SK-N-SH (cell line): ENCODE data around the gene LVRN. TPM values are rescaled to one million over a fixed set of nuclear protein-coding genes. Genes with fewer than 3 reads are reported as not detected.
"Not testable (repeated sequence)": the region's sequence is repeated elsewhere in the genome, so short reads cannot be mapped to it uniquely, and the experiment has no call there.

Source experiments
- CTCF ChIA-PET: fragments of 300-600, 350-600 bp; formaldehyde crosslinking; extraction: SDS; loops from one replicate; lab custom pipeline; 2021; lab: Yijun Ruan, JAX
- POLR2A ChIA-PET: fragments of 350-600 bp; sonication (Branson Sonifier 250); formaldehyde crosslinking; extraction: SDS; loops from one replicate; lab custom pipeline; 2020; ENCODE audit warnings: antibody characterized with exemption, inconsistent platforms; lab: Yijun Ruan, JAX
- DNase-seq: peaks from one replicate; pipeline ENCODE4 v3.0.0; 2012
- H2AFZ ChIP-seq: fragments of 200-600 bp; sonication (generic); 2 replicates; pipeline ENCODE4 v1.8.1; 2016; ENCODE audit warnings: antibody characterized with exemption, mild to moderate bottlenecking, low read depth
- H3F3A ChIP-seq: fragments of 200-600 bp; sonication (generic); replicated peaks from 2 replicates; pipeline ENCODE3; 2016; ENCODE audit warnings: antibody characterized with exemption, mild to moderate bottlenecking; ENCODE audit not compliant: insufficient read depth
- H3K27ac ChIP-seq, 2 experiments: fragments of 200-500 bp in 1 of 2; fragments of 200-600 bp in 1 of 2; sonication (Bioruptor generic) in 1 of 2; sonication (generic), shearing (Covaris generic) in 1 of 2; 2 replicates each; pipeline versions ENCODE4 v1.5.1 to v1.6.1; 2014 to 2016; ENCODE audit warnings: low read depth in 2 of 2, inconsistent platforms in 1 of 2, low read length in 1 of 2, mild to moderate bottlenecking in 1 of 2, mixed read lengths in 1 of 2
- H3K27me3 ChIP-seq: fragments of 200-600 bp; sonication (generic), shearing (Covaris generic); 2 replicates; pipeline ENCODE4 v1.6.1; 2016; ENCODE audit warnings: mixed run types; ENCODE audit not compliant: insufficient read depth
- H3K36me3 ChIP-seq, 2 experiments: fragments of 200-500 bp in 1 of 2; fragments of 200-600 bp in 1 of 2; sonication (Bioruptor generic) in 1 of 2; sonication (generic) in 1 of 2; replicated peaks in 1 of 2; 2 replicates each; pipeline versions ENCODE3 to v1.5.1; 2014 to 2016; ENCODE audit warnings: low read length in 1 of 2, mild to moderate bottlenecking in 1 of 2; ENCODE audit not compliant: insufficient read depth in 2 of 2, control insufficient read depth in 1 of 2
- H3K4me1 ChIP-seq, 2 experiments: fragments of 200-500 bp in 1 of 2; fragments of 200-600 bp in 1 of 2; sonication (Bioruptor generic) in 1 of 2; sonication (generic), shearing (Covaris generic) in 1 of 2; 2 replicates each; pipeline versions ENCODE4 v1.5.1 to v1.6.1; 2014 to 2016; ENCODE audit warnings: low read depth in 1 of 2, low read length in 1 of 2, mixed run types in 1 of 2; ENCODE audit not compliant: insufficient read depth in 2 of 2, control insufficient read depth in 1 of 2
- H3K4me2 ChIP-seq: fragments of 200-600 bp; sonication (generic), shearing (Covaris generic); 2 replicates; pipeline ENCODE4 v1.6.1; 2017; ENCODE audit warnings: mixed run types
- H3K4me3 ChIP-seq, 2 experiments: fragments of 200-500 bp in 1 of 2; fragments of 200-600 bp in 1 of 2; sonication (Bioruptor generic) in 1 of 2; sonication (generic), shearing (Covaris generic) in 1 of 2; 2 replicates each; pipeline versions ENCODE4 v1.5.1 to v1.8.1; 2014 to 2016; ENCODE audit warnings: low read depth in 2 of 2, inconsistent platforms in 1 of 2, low read length in 1 of 2, mild to moderate bottlenecking in 1 of 2, mixed read lengths in 1 of 2, moderate library complexity in 1 of 2
- H3K79me2 ChIP-seq: fragments of 200-600 bp; sonication (generic); 2 replicates; pipeline ENCODE4 v1.8.1; 2017; ENCODE audit warnings: mild to moderate bottlenecking; ENCODE audit not compliant: insufficient read depth
- H3K9ac ChIP-seq: fragments of 200-600 bp; sonication (generic); 2 replicates; pipeline ENCODE4 v1.6.1; 2017; ENCODE audit warnings: mixed run types
- H3K9me2 ChIP-seq: fragments of 200-600 bp; sonication (generic); 2 replicates; pipeline ENCODE4 v1.6.1; 2017; ENCODE audit warnings: mixed run types
- H3K9me3 ChIP-seq: fragments of 200-600 bp; sonication (generic); 2 replicates; pipeline ENCODE4 v1.6.1; 2017; ENCODE audit warnings: mixed run types, mild to moderate bottlenecking, moderate library complexity
- H4K20me1 ChIP-seq: fragments of 200-600 bp; sonication (generic); 2 replicates; pipeline ENCODE4 v1.6.1; 2017; ENCODE audit warnings: mild to moderate bottlenecking, mixed run types; ENCODE audit not compliant: insufficient read depth
- CHD2 ChIP-seq: fragments of 150-350 bp; IDR thresholded peaks from 2 replicates; pipeline ENCODE4 v1.6.1; 2018; ENCODE audit warnings: low read length; ENCODE audit not compliant: partially characterized antibody
- FOSL2 ChIP-seq: IDR thresholded peaks from 2 replicates; pipeline ENCODE4 v1.4.0; 2012; ENCODE audit warnings: low read depth, mild to moderate bottlenecking, moderate library complexity, borderline replicate concordance
- FOXJ3 ChIP-seq: sonication (generic); formaldehyde crosslinking; IDR thresholded peaks from 2 replicates; pipeline ENCODE4 v1.5.1; 2020; ENCODE audit warnings: mild to moderate bottlenecking, missing genetic modification reagents
- GATA2 ChIP-seq: sonication (generic); formaldehyde crosslinking; IDR thresholded peaks from 2 replicates; pipeline ENCODE4 v1.5.0; 2020; ENCODE audit warnings: mild to moderate bottlenecking, missing genetic modification reagents
- MEF2A ChIP-seq: IDR thresholded peaks from 2 replicates; pipeline ENCODE4 v1.4.0; 2012; ENCODE audit warnings: low read depth, borderline replicate concordance
- MXI1 ChIP-seq: IDR thresholded peaks from 2 replicates; pipeline ENCODE4 v1.6.1; 2012; ENCODE audit warnings: mild to moderate bottlenecking, low read depth, low read length, improper control_type of control experiment
- NRF1 ChIP-seq: IDR thresholded peaks from 2 replicates; pipeline ENCODE4 v1.6.1; 2012; ENCODE audit warnings: low read depth, mild to moderate bottlenecking, low read length
- RFX5 ChIP-seq: IDR thresholded peaks from 2 replicates; pipeline ENCODE4 v1.6.1; 2012; ENCODE audit warnings: mild to moderate bottlenecking, improper control_type of control experiment, low read length
- SIN3A ChIP-seq: IDR thresholded peaks from 2 replicates; pipeline ENCODE4 v1.6.1; 2012; ENCODE audit warnings: low read depth, mild to moderate bottlenecking, low read length, moderate library complexity, borderline replicate concordance
- SMC3 ChIP-seq: IDR thresholded peaks from 2 replicates; pipeline ENCODE4 v1.6.1; 2012; ENCODE audit warnings: low read depth, low read length, improper control_type of control experiment
- YY1 ChIP-seq: IDR thresholded peaks from 2 replicates; pipeline ENCODE4 v1.4.0; 2012; ENCODE audit warnings: low read depth, mild to moderate bottlenecking
- WGBS: methylation state at CpG from one replicate; pipeline ENCODE4 v1.1.6; 2017; ENCODE audit warnings: low lambda C conversion rate; 5-methylcytosine and 5-hydroxymethylcytosine counted together
- polyA plus RNA-seq, 3 experiments: library from polyadenylated mRNA; depleted of rRNA; stranded (reverse); fragments of >200 nt; gene quantifications; 2 replicates each; pipeline ENCODE4 v1.2.3, GENCODE V29; 2012
- TF ChIP-seq, protein P1 (sequence below): IDR thresholded peaks from 2 replicates; pipeline ENCODE4; 2012
- TF ChIP-seq, protein P2 (sequence below): IDR thresholded peaks from 2 replicates; pipeline ENCODE4 v1.6.1; 2012; ENCODE audit warnings: mild to moderate bottlenecking, low read depth, low read length, moderate library complexity
- TF ChIP-seq, protein P3 (sequence below): IDR thresholded peaks from 2 replicates; pipeline ENCODE4 v1.4.0; 2012; ENCODE audit warnings: low read depth, borderline replicate concordance
- TF ChIP-seq, protein P4 (sequence below): fragments of 150-350 bp; IDR thresholded peaks from 2 replicates; pipeline ENCODE4 v1.6.1; 2017; ENCODE audit warnings: antibody characterized with exemption, low read length, low read depth, borderline replicate concordance
- TF ChIP-seq, protein P5 (sequence below): IDR thresholded peaks from 2 replicates; pipeline ENCODE4 v1.4.0; 2012; ENCODE audit warnings: low read depth

LVRN gene
- polyA plus RNA-seq, 1 of the 3 experiments (the other 2 are of a cell fraction), result 0.10 TPM

DNA sequence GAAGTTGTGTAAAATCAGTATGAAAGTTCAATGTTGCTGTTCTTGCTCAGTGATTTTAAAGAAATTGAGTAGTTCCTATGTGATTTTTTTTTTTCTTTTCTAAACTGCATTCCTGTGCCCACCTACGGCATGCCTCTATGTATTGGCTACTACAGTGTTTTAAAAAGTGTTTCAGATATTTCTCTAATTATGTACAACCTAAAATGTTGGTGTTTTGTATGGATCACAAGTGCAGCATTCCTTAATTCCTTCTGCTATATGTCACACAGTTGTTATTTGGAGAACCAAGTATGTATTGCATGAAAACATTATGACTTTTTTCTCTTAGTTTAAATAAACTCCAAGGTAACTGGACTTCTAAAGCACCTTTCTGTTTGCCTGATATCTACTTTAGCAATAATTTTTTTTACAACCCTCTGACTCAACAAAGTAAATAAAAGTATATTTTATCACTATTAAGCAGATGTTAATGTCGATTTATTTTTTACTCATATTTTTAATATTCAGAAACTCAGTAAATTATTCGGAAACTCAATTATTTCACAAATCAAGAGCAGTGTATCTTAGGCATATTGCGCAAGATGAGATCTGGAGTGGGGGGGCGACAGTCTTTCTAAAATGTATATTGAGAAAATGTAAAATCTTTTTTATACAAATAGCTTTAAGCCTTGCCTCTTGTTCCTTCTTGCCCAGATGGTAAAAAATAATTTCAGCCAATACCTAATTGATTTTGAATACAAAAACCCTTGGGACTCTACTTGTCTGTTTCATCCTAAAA is 48.5 kb upstream of the LVRN start:
- H3F3A ChIP-seq, H3K4me2 ChIP-seq, H3K27ac ChIP-seq, H3K4me1 ChIP-seq, H3K9me2 ChIP-seq, H2AFZ ChIP-seq, H3K9me3 ChIP-seq, H3K79me2 ChIP-seq, CTCF ChIA-PET, H3K9ac ChIP-seq, H3K27me3 ChIP-seq, H3K4me3 ChIP-seq, POLR2A ChIA-PET, H4K20me1 ChIP-seq, DNase-seq: not testable (repeated sequence)
- peaks cover 0 to 12% of the 10 kb centered on the region in 2 experiments for H3K36me3 ChIP-seq
- 89% methylated on average over 5 of the region's 5 CpGs for WGBS

DNA sequence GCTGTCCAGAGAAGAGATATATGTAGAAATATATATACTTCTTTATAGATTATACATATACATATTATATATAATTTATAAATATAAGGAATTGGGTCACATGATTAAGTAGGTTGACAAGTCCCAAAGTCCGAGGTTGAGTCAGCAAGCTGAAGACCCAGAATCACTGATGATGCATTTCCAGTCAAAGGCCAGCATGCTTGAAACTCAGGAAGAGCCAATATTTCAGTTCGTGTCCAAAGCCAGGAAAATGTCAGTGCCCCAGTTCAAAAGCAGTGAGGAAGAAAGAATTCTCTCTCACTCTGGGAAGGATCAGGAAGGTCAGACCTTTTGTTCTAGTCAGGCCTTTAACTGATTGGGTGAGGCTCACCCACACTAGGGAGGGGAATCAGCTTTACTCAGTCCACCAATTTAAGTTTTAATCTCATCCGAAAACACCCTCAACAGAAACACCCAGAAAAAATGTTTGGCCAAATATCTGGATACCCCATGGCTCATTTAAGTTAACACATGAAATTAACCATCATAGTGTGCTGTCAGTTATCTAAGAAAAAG is 42.0 kb upstream of the LVRN start:
- no peaks in the 10 kb centered on the region for H3K4me1 ChIP-seq
- no peak overlapping the region for H3K4me2 ChIP-seq
- no peaks in the 10 kb centered on the region for H3F3A ChIP-seq
- H4K20me1 ChIP-seq, result no peaks in the 10 kb centered on the region
- TF ChIP-seq FOXJ3, result no peak
- no peak for TF ChIP-seq GATA2 (CRISPR knock-in tag)
- TF ChIP-seq RFX5, result no peak
- TF ChIP-seq, protein P1, sequence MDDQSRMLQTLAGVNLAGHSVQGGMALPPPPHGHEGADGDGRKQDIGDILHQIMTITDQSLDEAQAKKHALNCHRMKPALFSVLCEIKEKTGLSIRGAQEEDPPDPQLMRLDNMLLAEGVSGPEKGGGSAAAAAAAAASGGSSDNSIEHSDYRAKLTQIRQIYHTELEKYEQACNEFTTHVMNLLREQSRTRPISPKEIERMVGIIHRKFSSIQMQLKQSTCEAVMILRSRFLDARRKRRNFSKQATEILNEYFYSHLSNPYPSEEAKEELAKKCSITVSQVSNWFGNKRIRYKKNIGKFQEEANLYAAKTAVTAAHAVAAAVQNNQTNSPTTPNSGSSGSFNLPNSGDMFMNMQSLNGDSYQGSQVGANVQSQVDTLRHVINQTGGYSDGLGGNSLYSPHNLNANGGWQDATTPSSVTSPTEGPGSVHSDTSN, result no peak
- TF ChIP-seq, protein P2, sequence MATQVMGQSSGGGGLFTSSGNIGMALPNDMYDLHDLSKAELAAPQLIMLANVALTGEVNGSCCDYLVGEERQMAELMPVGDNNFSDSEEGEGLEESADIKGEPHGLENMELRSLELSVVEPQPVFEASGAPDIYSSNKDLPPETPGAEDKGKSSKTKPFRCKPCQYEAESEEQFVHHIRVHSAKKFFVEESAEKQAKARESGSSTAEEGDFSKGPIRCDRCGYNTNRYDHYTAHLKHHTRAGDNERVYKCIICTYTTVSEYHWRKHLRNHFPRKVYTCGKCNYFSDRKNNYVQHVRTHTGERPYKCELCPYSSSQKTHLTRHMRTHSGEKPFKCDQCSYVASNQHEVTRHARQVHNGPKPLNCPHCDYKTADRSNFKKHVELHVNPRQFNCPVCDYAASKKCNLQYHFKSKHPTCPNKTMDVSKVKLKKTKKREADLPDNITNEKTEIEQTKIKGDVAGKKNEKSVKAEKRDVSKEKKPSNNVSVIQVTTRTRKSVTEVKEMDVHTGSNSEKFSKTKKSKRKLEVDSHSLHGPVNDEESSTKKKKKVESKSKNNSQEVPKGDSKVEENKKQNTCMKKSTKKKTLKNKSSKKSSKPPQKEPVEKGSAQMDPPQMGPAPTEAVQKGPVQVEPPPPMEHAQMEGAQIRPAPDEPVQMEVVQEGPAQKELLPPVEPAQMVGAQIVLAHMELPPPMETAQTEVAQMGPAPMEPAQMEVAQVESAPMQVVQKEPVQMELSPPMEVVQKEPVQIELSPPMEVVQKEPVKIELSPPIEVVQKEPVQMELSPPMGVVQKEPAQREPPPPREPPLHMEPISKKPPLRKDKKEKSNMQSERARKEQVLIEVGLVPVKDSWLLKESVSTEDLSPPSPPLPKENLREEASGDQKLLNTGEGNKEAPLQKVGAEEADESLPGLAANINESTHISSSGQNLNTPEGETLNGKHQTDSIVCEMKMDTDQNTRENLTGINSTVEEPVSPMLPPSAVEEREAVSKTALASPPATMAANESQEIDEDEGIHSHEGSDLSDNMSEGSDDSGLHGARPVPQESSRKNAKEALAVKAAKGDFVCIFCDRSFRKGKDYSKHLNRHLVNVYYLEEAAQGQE, result no peak
- TF ChIP-seq, protein P3, sequence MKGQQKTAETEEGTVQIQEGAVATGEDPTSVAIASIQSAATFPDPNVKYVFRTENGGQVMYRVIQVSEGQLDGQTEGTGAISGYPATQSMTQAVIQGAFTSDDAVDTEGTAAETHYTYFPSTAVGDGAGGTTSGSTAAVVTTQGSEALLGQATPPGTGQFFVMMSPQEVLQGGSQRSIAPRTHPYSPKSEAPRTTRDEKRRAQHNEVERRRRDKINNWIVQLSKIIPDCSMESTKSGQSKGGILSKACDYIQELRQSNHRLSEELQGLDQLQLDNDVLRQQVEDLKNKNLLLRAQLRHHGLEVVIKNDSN, result no peak
- TF ChIP-seq, protein P4, sequence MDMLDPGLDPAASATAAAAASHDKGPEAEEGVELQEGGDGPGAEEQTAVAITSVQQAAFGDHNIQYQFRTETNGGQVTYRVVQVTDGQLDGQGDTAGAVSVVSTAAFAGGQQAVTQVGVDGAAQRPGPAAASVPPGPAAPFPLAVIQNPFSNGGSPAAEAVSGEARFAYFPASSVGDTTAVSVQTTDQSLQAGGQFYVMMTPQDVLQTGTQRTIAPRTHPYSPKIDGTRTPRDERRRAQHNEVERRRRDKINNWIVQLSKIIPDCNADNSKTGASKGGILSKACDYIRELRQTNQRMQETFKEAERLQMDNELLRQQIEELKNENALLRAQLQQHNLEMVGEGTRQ, result no peak
- no peak for TF ChIP-seq MXI1
- TF ChIP-seq NRF1, result no peak
- TF ChIP-seq, protein P5, sequence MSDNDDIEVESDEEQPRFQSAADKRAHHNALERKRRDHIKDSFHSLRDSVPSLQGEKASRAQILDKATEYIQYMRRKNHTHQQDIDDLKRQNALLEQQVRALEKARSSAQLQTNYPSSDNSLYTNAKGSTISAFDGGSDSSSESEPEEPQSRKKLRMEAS, result no peak
- no peak for TF ChIP-seq SMC3
- TF ChIP-seq SIN3A, result no peak
- no peak for TF ChIP-seq YY1
- no peak for TF ChIP-seq FOSL2
- TF ChIP-seq MEF2A, result no peak
- no peak for TF ChIP-seq CHD2
- H3K9ac ChIP-seq, result no peak overlapping the region
- DNase-seq, result no peak
- 87% methylated on average over 3 of the region's 3 CpGs for WGBS
- no peaks in the 10 kb centered on the region for H3K9me3 ChIP-seq
- no peaks in the 10 kb centered on the region for H3K79me2 ChIP-seq
- no peak overlapping the region for H3K27ac ChIP-seq
- H2AFZ ChIP-seq, result no peak overlapping the region
- ChIA-PET POLR2A (interaction anchor here (0.7 kb wide), 1 partner anchor 274 kb away, joined by 3 read pairs; no protein-coding TSS in a partner anchor), CTCF (no interaction called here)
- no peaks in the 10 kb centered on the region for H3K27me3 ChIP-seq
- H3K36me3 ChIP-seq, result no peaks in the 10 kb centered on the region
- no peak overlapping the region for H3K4me3 ChIP-seq
- no peaks in the 10 kb centered on the region for H3K9me2 ChIP-seq
